NCI-H1105 treated with DMSO at 0.1 percent for 48 hours (cell line): ENCODE measurements around the gene BEAN1.

Source experiments
- DNase-seq: peaks from one replicate; lab custom pipeline; 2025; lab: John Stamatoyannopoulos, UW

The BEAN1 gene

GRCh38 chr16:66470556-66470955 lies 43.5 kb downstream of the BEAN1 start:
- no peak for DNase-seq

- no peak for DNase-seq
Observed at GRCh38 chr16:66471264-66471663, 44.2 kb downstream of the BEAN1 start.

- no peak for DNase-seq
Observed at GRCh38 chr16:66471716-66472393, 44.8 kb downstream of the BEAN1 start.

- DNase-seq = no peak
Observed at GRCh38 chr16:66473051-66473571, 46.0 kb downstream of the BEAN1 start.

- DNase-seq = no peak
Observed at GRCh38 chr16:66473654-66474519, 46.8 kb downstream of the BEAN1 start.

GRCh38 chr16:66474750-66475199 lies 47.7 kb downstream of the BEAN1 start:
- peak; percentile 2 for DNase-seq

DNA sequence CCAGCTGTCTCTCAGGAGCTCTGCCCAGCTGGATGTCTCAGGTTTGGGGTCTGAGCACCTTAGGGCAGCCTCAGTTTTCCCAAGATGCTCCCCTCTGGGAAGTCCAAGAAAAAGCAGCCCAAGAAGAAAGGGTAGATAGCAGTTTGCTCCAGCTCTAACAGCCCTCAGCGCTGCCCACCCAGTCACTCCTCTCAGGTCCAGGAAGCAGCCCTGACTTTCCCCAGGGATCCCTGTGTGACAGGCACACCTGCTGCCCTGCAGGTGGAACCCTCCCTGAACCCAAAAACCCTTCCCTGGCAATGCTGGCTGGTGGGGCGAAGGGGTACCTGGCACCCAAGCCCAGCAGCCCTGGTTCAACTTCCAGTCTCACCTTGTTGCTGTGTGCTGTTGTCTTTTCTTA lies 48.1 kb downstream of the BEAN1 start:
- no peak for DNase-seq

DNA sequence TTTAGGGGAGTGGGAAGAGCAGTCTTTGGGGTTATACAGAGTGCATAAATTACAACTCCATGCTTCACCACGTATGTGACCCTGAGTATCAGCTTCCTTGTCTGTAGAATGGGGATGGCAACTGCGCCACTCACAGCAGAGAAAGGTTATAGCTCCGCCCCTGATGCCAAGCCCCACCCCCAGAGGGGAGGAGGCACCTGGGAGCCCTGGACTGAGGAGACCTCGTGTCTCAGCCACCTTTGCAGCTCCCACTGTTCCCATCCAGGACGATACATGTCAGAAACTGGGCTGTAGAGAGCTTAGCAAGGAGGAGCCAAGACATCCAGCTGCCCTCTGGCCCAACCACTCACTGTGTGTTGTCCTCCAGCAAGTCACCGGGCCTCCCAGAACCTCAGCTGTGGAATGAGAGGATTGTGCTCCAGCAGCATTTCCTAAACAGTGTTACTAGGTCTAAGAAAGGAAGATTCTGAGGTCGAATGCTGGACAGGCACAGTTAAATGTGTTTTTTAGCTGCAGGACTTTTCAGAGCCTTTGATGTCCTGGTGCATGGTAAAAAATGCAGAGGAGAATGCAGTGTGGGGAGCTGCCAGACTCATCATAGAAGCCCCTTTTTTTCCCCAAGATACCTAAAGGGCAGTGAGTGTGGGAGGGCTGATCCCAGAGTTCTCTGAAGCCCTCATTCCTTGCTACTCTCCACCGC lies 49.4 kb downstream of the BEAN1 start:
- DNase-seq = no peak

DNA sequence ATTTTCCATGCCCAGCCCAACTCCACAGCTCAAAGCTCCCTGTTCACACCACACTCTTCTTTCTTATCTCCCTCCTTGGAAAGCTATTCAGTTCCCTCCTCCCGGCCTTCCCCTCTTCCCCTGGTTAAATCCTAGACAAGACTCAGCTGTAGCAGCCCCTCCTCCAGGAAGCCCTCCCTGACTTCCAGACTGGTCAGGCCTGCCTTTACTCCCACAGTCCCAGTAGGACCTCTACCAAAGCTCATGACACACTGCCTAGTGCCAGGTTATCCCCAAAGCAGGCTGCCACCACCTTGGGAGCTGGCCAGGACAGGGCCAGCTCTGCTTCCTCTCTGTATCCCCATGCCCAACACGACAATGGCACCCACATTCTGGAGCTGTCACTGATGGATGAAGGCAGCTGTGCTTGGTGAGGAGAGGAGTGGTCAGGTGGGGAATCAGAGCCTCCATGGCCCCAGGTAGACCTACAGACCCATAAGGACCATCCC lies 50.0 kb downstream of the BEAN1 start:
- no peak for DNase-seq

DNA sequence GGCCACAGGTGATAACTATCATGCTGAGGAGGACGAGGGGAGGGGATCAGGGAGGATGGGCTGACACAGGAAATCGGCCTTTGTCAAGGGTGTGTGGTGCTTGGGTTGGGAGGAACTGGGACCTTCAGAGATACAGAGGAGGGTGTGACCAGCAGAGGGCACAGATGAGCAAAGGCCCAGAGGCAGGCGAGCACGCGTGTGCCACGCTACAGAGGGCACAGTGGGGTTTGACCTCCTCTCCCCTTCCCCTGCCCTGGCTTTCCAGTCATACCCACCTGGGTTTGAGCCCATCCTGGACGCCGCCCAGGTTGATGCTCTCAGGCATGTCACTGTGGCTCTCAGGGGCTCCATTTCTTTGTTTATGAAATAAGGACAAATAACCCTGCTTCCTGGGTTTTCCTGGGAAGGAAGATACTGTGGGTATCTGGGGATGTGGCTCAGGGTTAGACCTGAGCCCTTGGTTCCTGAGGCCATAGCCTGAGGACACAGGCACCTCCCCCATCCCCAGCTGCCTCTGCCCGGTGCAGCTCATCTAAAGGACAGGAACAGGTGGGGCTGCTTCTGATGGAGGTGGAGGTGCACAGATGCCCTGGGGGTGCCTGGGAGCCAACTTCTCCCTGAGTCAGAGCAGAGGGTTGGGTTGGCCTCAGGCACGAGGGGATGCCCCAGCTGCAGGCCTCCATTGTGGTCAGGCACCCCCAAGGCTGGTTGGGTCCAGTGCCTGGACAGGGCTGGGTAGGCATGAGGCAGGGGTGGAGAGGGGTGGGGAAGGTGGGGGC lies 51.8 kb downstream of the BEAN1 start:
- no peak for DNase-seq

DNA sequence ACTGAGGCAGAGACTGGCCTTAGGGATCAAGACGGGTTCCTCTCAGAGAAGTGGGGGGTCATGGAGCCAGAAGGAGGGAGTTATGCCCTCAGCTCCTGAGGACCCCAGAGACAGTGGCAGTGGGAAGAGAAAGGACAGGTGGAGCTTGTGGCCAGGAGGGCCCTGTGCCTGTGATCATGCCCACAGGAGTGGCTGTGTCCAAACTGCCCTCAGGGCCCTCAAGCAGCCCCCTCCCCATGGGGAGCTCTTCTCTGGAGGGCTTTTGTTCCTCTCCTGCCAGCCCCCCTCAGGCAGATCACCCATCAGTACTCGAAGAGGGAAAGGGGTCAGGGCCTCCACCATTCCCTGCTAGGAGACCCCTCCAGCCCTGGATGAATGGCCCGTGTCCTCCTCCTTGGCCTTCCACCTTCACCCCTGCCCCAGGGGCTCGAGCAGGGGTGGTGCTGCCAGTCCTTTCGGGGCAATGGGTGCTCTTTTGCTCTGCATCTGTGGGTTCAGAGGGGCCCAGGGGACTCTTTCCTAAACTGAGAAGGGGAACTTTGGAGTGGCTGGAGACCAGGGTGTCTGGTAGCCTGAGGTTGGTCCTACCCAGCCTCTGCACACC lies 52.7 kb downstream of the BEAN1 start:
- DNase-seq = no peak

DNA sequence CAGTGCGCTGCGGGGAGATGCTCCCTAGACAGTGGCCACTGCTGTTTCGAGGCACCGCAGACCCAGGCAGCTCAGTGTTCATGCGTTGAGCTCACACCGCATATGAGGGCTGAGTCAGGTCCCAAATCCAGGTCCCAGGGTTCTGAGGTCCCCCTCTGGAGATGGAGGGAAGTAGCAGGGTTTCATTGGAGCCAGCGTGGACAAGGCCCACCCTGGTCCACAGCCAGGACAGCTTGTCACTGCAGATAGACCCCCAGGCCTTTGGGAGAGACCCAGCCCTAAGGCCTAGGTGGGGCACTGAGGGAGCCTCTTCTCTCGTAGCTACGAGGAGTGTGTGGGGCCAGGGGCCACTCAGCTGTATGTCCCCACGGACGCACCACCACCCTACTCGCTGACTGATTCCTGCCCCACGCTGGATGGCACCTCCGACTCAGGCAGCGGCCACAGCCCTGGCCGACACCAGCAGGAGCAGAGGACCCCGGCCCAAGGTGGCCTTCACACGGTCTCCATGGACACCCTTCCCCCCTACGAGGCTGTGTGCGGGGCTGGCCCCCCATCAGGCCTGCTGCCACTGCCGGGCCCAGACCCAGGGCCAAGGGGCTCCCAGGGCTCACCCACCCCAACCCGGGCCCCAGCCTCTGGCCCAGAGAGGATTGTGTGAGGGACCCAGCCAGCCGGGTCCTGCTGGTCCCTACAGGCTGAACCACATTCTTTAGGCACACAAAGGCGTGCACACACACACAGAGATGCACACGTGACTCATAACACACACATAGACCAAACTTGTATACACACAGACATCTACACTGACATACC lies 53.4 kb downstream of the BEAN1 start:
- no peak for DNase-seq

DNA sequence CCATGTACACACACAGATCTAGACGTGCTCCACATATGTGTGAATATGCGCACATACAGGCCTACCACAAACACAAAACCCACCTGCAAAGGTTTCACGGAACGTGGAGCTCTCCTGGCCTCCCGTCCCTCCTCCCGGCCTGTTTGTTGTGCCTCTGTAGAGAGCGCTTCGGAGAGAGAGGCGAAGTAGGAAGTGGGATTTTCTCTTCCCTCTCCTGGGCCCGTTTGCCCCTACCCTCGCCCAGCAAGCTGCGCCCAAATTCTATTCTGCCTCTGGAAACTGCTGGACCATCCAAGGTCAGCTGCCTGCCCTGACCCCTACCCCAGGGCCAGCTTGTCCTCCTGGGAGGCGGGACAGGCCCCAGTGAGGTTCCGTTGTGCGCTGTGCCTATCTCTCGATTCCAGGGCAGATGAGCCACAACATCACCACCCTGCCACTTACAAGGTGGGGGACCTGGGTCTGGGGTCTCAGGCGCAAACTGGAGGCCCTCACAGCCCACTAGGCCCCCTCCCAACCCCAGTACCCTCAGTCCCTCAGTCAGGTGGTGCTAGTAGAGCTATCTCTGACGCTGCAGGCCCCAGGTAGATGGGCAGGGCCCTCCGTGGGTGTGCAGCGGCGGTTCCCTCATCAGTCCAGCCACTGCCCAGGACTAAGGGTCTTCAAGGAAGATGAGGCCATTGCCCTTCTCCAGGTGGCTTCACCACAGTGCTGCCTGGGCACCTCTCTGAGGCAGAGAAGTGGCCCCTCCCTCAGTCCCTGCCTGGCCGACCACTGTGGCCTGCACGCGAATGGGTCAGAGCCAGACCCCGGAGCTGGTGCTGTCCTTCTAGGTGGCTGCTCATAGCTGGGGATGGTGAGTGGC lies 54.2 kb downstream of the BEAN1 start:
- DNase-seq = no peak

GRCh38 chr16:66481943-66482390 lies 54.9 kb downstream of the BEAN1 start:
- no peak for DNase-seq

GRCh38 chr16:66483689-66484452 lies 56.8 kb downstream of the BEAN1 start:
- DNase-seq = peak; percentile 42

GRCh38 chr16:66484453-66485213 lies 57.5 kb downstream of the BEAN1 start:
- no peak for DNase-seq

- DNase-seq = no peak
Observed at GRCh38 chr16:66485376-66485775, 58.3 kb downstream of the BEAN1 start.
